Fibroblast of pulmonary artery (primary cell): ENCODE data around the gene ADH4.
"Not testable (repeated sequence)": the region's sequence is repeated elsewhere in the genome, so short reads cannot be mapped to it uniquely, and the experiment has no call there.

Source experiments
- DNase-seq: peaks from one replicate; pipeline ENCODE4 v3.0.0-alpha.2; 2010; ENCODE audit warnings: low read depth
- H3K4me3 ChIP-seq: replicated peaks from 2 replicates; pipeline ENCODE4 v1.5.1; 2011; ENCODE audit warnings: low read depth, mild to moderate bottlenecking, control low read depth, low read length, moderate library complexity
- CTCF ChIP-seq: IDR thresholded peaks from 2 replicates; pipeline ENCODE4 v1.5.1; 2011; ENCODE audit warnings: mild to moderate bottlenecking, control low read depth, low read length, inconsistent platforms; ENCODE audit errors: missing control alignments

Gene ADH4

GRCh38 chr4:99099311-99099710 is 44.8 kb downstream of the ADH4 start:
- no peak for DNase-seq
- no peak overlapping the region for H3K4me3 ChIP-seq
- TF ChIP-seq CTCF = no peak

GRCh38 chr4:99091841-99092240 is 52.3 kb downstream of the ADH4 start:
- DNase-seq, H3K4me3 ChIP-seq: not testable (repeated sequence)

- no peak for TF ChIP-seq CTCF
- DNase-seq = no peak
- H3K4me3 ChIP-seq = no peak overlapping the region
Measured at GRCh38 chr4:99091216-99091575, 52.9 kb downstream of the ADH4 start.

GRCh38 chr4:99090481-99091215 is 53.4 kb downstream of the ADH4 start:
- TF ChIP-seq CTCF = no peak
- peak overlapping the region; percentile 91 for H3K4me3 ChIP-seq
- peak; percentile 41 for DNase-seq

- H3K4me3 ChIP-seq = peak within 1 kb of the TSS; percentile 91
- no peak for TF ChIP-seq CTCF
- DNase-seq = peak; percentile 87
Measured at GRCh38 chr4:99088481-99089365, 55.4 kb downstream of the ADH4 start, which contains the start of gene ADH5. Gene ADH5 (minus strand): TSS chr4:99088788. CDS start chr4:99088700, 88 bp downstream.

- TF ChIP-seq CTCF = no peak
- peak; percentile 91 for DNase-seq
Measured at GRCh38 chr4:99088023-99088449, 56.1 kb downstream of the ADH4 start.

GRCh38 chr4:99084595-99084994 is 59.5 kb downstream of the ADH4 start:
- H3K4me3 ChIP-seq = no peak overlapping the region
- no peak for DNase-seq
- no peak for TF ChIP-seq CTCF

More at GRCh38 chr4:99088023-99088449, 56.1 kb downstream of the ADH4 start:
- peak overlapping the region; percentile 91 for H3K4me3 ChIP-seq
